Stimulated activated CD8-positive, alpha-beta memory T cell treated with anti-CD3 and anti-CD28 coated beads, Interleukin-15, amount 100 ng/mL, for 4 hours (primary cell): ENCODE measurements around the gene PIEZO1.

Experiments
- DNase-seq, 2 donors: peaks; one replicate each; pipeline ENCODE4 v3.0.0-alpha.2; 2020; ENCODE audit warnings: low read depth in 2 of 2

PIEZO1 gene

GRCh38 chr16:88815901-88816589, 31.0 kb upstream of the PIEZO1 start:
- DNase-seq: no peak

GRCh38 chr16:88815227-88815626, 30.2 kb upstream of the PIEZO1 start:
- no peak for DNase-seq

- DNase-seq: no peak
Observed at GRCh38 chr16:88814144-88814502, 29.1 kb upstream of the PIEZO1 start.

- no peak for DNase-seq
Observed at GRCh38 chr16:88813269-88814143, 28.5 kb upstream of the PIEZO1 start.

- DNase-seq: no peak
Observed at GRCh38 chr16:88812513-88813268, 27.7 kb upstream of the PIEZO1 start.

GRCh38 chr16:88811769-88812512, 26.9 kb upstream of the PIEZO1 start, which contains the start of gene APRT:
Gene APRT, minus strand, starts transcription at chr16:88811928. Its CDS starts 29 bp downstream, at chr16:88811899.
- peak; percentile 92 for DNase-seq

GRCh38 chr16:88810912-88811768, 26.1 kb upstream of the PIEZO1 start:
- peak; percentile 45 to 62 for DNase-seq

GRCh38 chr16:88810166-88810911, 25.3 kb upstream of the PIEZO1 start:
- no peak for DNase-seq

GRCh38 chr16:88809676-88810165, 24.7 kb upstream of the PIEZO1 start:
- DNase-seq: no peak

GRCh38 chr16:88809068-88809675, 24.2 kb upstream of the PIEZO1 start:
- no peak for DNase-seq

- no peak for DNase-seq
Observed at GRCh38 chr16:88807626-88808453, 22.8 kb upstream of the PIEZO1 start.

- no peak for DNase-seq
Observed at GRCh38 chr16:88807142-88807625, 22.2 kb upstream of the PIEZO1 start.

GRCh38 chr16:88806491-88807111, 21.6 kb upstream of the PIEZO1 start:
- no peak for DNase-seq

GRCh38 chr16:88805887-88806393, 20.9 kb upstream of the PIEZO1 start:
- DNase-seq: no peak

- no peak for DNase-seq
Observed at GRCh38 chr16:88805340-88805715, 20.3 kb upstream of the PIEZO1 start.

- no peak for DNase-seq
Observed at GRCh38 chr16:88804552-88805339, 19.7 kb upstream of the PIEZO1 start.

GRCh38 chr16:88804173-88804551, 19.1 kb upstream of the PIEZO1 start:
- no peak for DNase-seq
